ENCODE results near the gene WASF2. TPM values are rescaled to one million over a fixed set of nuclear protein-coding genes. Genes with fewer than 3 reads are reported as not detected.

The WASF2 gene
- total and polyA plus RNA-seq, 2 of the 13 experiments (the other 11 are each of a cell fraction or from before 2014, with no cell fraction given): 10.4 to 27.7 TPM

DNA sequence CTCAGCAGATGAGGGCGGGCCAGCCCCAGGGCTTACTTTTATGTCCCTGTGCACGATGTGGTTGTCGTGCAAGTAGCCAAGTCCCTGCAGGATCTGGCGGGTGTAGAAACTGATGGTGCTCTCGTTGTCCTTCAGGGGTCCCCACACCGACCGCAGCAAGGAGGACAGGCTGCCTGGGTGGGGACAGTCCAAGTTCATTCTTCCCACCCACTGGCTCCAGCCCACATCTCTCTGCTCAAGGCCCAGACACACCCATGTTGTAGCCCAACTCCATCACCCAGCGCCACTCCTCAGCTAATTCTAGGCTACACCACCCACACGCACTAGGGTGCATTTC lies 130.2 kb downstream of the WASF2 start:
- CTCF ChIA-PET (ENCODE audit: low intra/inter-chr PET ratio, low total read pairs): no interaction called here
- H3K4me2 ChIP-seq (ENCODE audit: low read depth, low read length): no peak overlapping the region
- intact Hi-C loops (cut with micrococcal nuclease; ENCODE audit: unreplicated experiment): no loop called here

More for the DNA sequence above, 130.2 kb downstream of the WASF2 start:
- no peak overlapping the region for H3K27ac ChIP-seq (ENCODE audit: extremely low read length, insufficient read depth, low read length)
- BruUV-seq (replicated peaks): no TSS peak
- no peak for ATAC-seq
- H2AFZ ChIP-seq (ENCODE audit: low read length): no peak overlapping the region
- no peak for FAIRE-seq
- no peaks in the 10 kb centered on the region for H3K9me3 ChIP-seq (ENCODE audit: low read length)
- no peaks in the 10 kb centered on the region for H3K79me2 ChIP-seq (ENCODE audit: insufficient read depth, low read length)
- H3K4me1 ChIP-seq (ENCODE audit: insufficient read depth, low read length): peaks cover 16% of the 10 kb centered on the region
- WGBS (ENCODE audit: low lambda C conversion rate): 94% methylated on average over 8 of the region's 9 CpGs
- no peaks in the 10 kb centered on the region for H4K20me1 ChIP-seq (ENCODE audit: insufficient read depth, low read length)
- no peak overlapping the region for H3K9ac ChIP-seq (ENCODE audit: insufficient read depth, low read depth, low read length)
- H3K36me3 ChIP-seq (replicated peaks in 1 of 2; ENCODE audit: control insufficient read depth in 1 of 2, insufficient read depth in 2 of 2, low read length in 2 of 2): 0 out of 5 replicates have a peak, but pooled peaks cover 0 to 2% of the 10 kb centered on the region in 2 experiments
- DNase-seq (ENCODE audit: low spot score): no peak
- POLR2A ChIA-PET: no interaction called here
- H3K27me3 ChIP-seq (ENCODE audit: control insufficient read depth in 1 of 2, insufficient read depth in 2 of 2, low read length in 2 of 2): no peaks in the 10 kb centered on the region
- no peak overlapping the region for H3K4me3 ChIP-seq (replicated peaks in 1 of 3; ENCODE audit: insufficient read depth in 1 of 3, low read depth in 2 of 3, low read length in 3 of 3)
- in situ Hi-C loops (cut with HindIII; ENCODE audit: extremely low pct_ligation_motif_present, low pct_unique_long_range_greater_than_20kb): loop anchor here (5.0 kb wide), 1 partner anchor 33 kb away; the partner anchor contains the start of gene GPR3
- TF ChIP-seq, protein P1, sequence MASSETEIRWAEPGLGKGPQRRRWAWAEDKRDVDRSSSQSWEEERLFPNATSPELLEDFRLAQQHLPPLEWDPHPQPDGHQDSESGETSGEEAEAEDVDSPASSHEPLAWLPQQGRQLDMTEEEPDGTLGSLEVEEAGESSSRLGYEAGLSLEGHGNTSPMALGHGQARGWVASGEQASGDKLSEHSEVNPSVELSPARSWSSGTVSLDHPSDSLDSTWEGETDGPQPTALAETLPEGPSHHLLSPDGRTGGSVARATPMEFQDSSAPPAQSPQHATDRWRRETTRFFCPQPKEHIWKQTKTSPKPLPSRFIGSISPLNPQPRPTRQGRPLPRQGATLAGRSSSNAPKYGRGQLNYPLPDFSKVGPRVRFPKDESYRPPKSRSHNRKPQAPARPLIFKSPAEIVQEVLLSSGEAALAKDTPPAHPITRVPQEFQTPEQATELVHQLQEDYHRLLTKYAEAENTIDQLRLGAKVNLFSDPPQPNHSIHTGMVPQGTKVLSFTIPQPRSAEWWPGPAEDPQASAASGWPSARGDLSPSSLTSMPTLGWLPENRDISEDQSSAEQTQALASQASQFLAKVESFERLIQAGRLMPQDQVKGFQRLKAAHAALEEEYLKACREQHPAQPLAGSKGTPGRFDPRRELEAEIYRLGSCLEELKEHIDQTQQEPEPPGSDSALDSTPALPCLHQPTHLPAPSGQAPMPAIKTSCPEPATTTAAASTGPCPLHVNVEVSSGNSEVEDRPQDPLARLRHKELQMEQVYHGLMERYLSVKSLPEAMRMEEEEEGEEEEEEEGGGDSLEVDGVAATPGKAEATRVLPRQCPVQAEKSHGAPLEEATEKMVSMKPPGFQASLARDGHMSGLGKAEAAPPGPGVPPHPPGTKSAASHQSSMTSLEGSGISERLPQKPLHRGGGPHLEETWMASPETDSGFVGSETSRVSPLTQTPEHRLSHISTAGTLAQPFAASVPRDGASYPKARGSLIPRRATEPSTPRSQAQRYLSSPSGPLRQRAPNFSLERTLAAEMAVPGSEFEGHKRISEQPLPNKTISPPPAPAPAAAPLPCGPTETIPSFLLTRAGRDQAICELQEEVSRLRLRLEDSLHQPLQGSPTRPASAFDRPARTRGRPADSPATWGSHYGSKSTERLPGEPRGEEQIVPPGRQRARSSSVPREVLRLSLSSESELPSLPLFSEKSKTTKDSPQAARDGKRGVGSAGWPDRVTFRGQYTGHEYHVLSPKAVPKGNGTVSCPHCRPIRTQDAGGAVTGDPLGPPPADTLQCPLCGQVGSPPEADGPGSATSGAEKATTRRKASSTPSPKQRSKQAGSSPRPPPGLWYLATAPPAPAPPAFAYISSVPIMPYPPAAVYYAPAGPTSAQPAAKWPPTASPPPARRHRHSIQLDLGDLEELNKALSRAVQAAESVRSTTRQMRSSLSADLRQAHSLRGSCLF (CRISPR knock-in tag; IDR thresholded peaks at IDR 0.05; ENCODE audit: borderline replicate concordance): no peak
- TF ChIP-seq MAF1 (CRISPR knock-in tag; IDR thresholded peaks at IDR 0.05; ENCODE audit: borderline replicate concordance) (no peak), SAFB2 (CRISPR knock-in tag; IDR thresholded peaks at IDR 0.05; ENCODE audit: borderline replicate concordance, low read depth) (no peak), ZMYM3 (CRISPR knock-in tag; IDR thresholded peaks at IDR 0.05) (no peak), HOXA5 (CRISPR knock-in tag; IDR thresholded peaks at IDR 0.05) (no peak), ZNF224 (CRISPR knock-in tag; IDR thresholded peaks at IDR 0.05) (no peak), MIXL1 (CRISPR knock-in tag; IDR thresholded peaks at IDR 0.05) (no peak), CREM (IDR thresholded peaks at IDR 0.05) (no peak), CREM (CRISPR knock-in tag; IDR thresholded peaks at IDR 0.05) (no peak), ZMAT3 (CRISPR knock-in tag; conservative IDR thresholded peaks at IDR 0.05) (no peak), ZNF678 (CRISPR knock-in tag; IDR thresholded peaks at IDR 0.05) (no peak), NFYC (CRISPR knock-in tag; IDR thresholded peaks at IDR 0.05) (no peak), ZNF234 (CRISPR knock-in tag; conservative IDR thresholded peaks at IDR 0.05) (no peak)
- TF ChIP-seq, protein P2, sequence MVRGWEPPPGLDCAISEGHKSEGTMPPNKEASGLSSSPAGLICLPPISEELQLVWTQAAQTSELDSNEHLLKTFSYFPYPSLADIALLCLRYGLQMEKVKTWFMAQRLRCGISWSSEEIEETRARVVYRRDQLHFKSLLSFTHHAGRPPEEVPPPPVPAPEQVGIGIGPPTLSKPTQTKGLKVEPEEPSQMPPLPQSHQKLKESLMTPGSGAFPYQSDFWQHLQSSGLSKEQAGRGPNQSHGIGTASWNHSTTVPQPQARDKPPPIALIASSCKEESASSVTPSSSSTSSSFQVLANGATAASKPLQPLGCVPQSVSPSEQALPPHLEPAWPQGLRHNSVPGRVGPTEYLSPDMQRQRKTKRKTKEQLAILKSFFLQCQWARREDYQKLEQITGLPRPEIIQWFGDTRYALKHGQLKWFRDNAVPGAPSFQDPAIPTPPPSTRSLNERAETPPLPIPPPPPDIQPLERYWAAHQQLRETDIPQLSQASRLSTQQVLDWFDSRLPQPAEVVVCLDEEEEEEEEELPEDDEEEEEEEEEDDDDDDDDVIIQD (CRISPR knock-in tag; IDR thresholded peaks at IDR 0.05; ENCODE audit: low read depth): no peak
